WERI-Rb-1 (cell line): ENCODE results near the gene ABCA12.

ENCODE experiments used
- DNase-seq: peaks from one replicate; pipeline ENCODE4 v3.0.0-alpha.2; 2020
- H3K27ac ChIP-seq: fragments of 250-450 bp; sonication (Bioruptor Pico); 2 replicates; pipeline ENCODE4 v1.5.1; 2020; ENCODE audit warnings: mild to moderate bottlenecking, moderate library complexity
- H3K27me3 ChIP-seq: fragments of 250-450 bp; sonication (Bioruptor Pico); 2 replicates; pipeline ENCODE4 v1.5.1; 2021; ENCODE audit warnings: mild to moderate bottlenecking, low read depth, moderate library complexity; ENCODE audit not compliant: insufficient read depth, severe bottlenecking
- H3K36me3 ChIP-seq: fragments of 250-450 bp; sonication (Bioruptor Pico); 2 replicates; pipeline ENCODE4 v1.5.1; 2020; ENCODE audit warnings: mild to moderate bottlenecking, moderate library complexity
- H3K4me3 ChIP-seq: 2 replicates; pipeline ENCODE4 v1.5.1; 2011; ENCODE audit warnings: low read depth, mild to moderate bottlenecking, control low read depth, low read length
- H3K9me3 ChIP-seq: fragments of 250-450 bp; sonication (Bioruptor Pico); 2 replicates; pipeline ENCODE4 v1.5.1; 2021; ENCODE audit warnings: mild to moderate bottlenecking, moderate library complexity; ENCODE audit not compliant: severe bottlenecking
- CTCF ChIP-seq: IDR thresholded peaks from 2 replicates; pipeline ENCODE4 v1.5.1; 2011; ENCODE audit warnings: low read depth, mild to moderate bottlenecking, control low read depth, inconsistent platforms, low read length

ABCA12 gene

GRCh38 chr2:214934006-214934405, 204.4 kb downstream of the ABCA12 start:
- Histone ChIP-seq H3K27ac (no peak overlapping the region), H3K9me3 (no peaks in the 10 kb centered on the region), H3K4me3 (no peak overlapping the region), H3K27me3 (no peaks in the 10 kb centered on the region), H3K36me3 (no peaks in the 10 kb centered on the region)
- DNase-seq = no peak
- TF ChIP-seq CTCF = no peak

- H3K4me3 ChIP-seq = no peak overlapping the region
- TF ChIP-seq CTCF = no peak
Measured at GRCh38 chr2:214904634-214905033, 233.8 kb downstream of the ABCA12 start.

GRCh38 chr2:214904176-214904575, 234.2 kb downstream of the ABCA12 start:
- TF ChIP-seq CTCF = no peak
- no peak for DNase-seq
- Histone ChIP-seq H3K36me3 (no peaks in the 10 kb centered on the region), H3K27ac (no peak overlapping the region), H3K4me3 (no peak overlapping the region), H3K9me3 (no peaks in the 10 kb centered on the region), H3K27me3 (no peaks in the 10 kb centered on the region)

More at GRCh38 chr2:214904634-214905033, 233.8 kb downstream of the ABCA12 start:
- DNase-seq = no peak
- no peaks in the 10 kb centered on the region for H3K36me3 ChIP-seq
- H3K27me3 ChIP-seq = no peaks in the 10 kb centered on the region
- H3K27ac ChIP-seq = no peak overlapping the region
- no peaks in the 10 kb centered on the region for H3K9me3 ChIP-seq

DNA sequence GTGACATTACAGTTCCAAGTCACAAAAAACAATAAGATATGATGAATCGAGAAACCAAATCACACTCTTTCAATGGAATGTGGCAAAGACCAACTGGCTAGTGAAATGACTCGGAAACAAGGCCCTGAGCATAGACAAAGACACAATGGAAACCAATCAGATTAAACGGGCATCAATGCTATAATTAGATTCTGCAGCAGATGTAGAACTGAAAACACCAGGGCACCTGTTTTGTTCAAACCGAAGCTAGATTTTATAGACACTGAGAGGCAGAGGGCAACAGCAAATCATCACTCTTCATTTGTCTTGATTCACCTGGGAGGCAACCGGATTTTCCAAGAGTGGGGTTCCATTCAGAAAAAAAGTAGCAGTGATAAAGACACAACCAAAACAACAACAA, 236.1 kb downstream of the ABCA12 start:
- no peak overlapping the region for H3K4me3 ChIP-seq
- H3K27ac ChIP-seq = no peak overlapping the region
- no peaks in the 10 kb centered on the region for H3K9me3 ChIP-seq
- TF ChIP-seq CTCF = no peak
- H3K27me3 ChIP-seq = no peaks in the 10 kb centered on the region
- no peak for DNase-seq
- H3K36me3 ChIP-seq = no peaks in the 10 kb centered on the region

DNA sequence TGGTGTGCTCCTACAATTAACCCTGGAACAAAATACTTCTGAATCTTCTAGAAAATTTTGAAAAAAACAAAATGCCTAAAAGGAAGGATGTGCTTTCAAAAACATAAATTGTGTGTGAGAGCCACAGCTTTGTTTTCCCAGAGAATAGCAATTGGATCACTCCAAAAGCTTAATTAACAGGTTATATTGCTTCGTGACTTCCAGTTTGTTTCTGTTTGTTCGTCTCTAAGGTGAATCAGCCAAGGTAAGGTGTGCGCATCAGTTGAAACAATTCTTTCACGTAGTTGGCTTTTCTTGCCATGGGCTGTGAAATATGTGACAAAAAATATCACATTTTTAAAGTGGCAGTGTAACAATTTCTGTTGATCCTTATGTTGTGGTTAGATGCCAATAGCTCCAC, 238.7 kb downstream of the ABCA12 start:
- H3K4me3 ChIP-seq = no peak overlapping the region
- DNase-seq = no peak
- H3K27me3 ChIP-seq = no peaks in the 10 kb centered on the region
- no peaks in the 10 kb centered on the region for H3K36me3 ChIP-seq
- TF ChIP-seq CTCF = no peak
- H3K9me3 ChIP-seq = no peaks in the 10 kb centered on the region
- no peak overlapping the region for H3K27ac ChIP-seq

GRCh38 chr2:214896274-214896673, 242.2 kb downstream of the ABCA12 start:
- no peak overlapping the region for H3K27ac ChIP-seq
- no peak for TF ChIP-seq CTCF
- DNase-seq = no peak

More at GRCh38 chr2:214896274-214896673, 242.2 kb downstream of the ABCA12 start:
- H3K27me3 ChIP-seq = no peaks in the 10 kb centered on the region
- H3K36me3 ChIP-seq = no peaks in the 10 kb centered on the region
- H3K4me3 ChIP-seq = no peak overlapping the region
- H3K9me3 ChIP-seq = no peaks in the 10 kb centered on the region
